Head of caudate nucleus (tissue), 42 donors: ENCODE measurements around the gene OR8D2.
"Not testable (repeated sequence)": the region's sequence is repeated elsewhere in the genome, so short reads cannot be mapped to it uniquely, and the experiment has no call there.

Experiments
- DNase-seq, 42 donors: peaks; one replicate each; pipeline versions ENCODE4 v3.0.0 to v3.0.0-alpha.2; 2020 to 2021; ENCODE audit warnings: mixed read lengths in 7 of 42
- intact Hi-C: fragments of 100-400 bp; cut with DNase I; formaldehyde crosslinking; loops from one replicate; pipeline ENCODE4 v1.15.0; 2022

Gene OR8D2

GRCh38 chr11:124297921-124298320 is 22.1 kb downstream of the OR8D2 start:
- DNase-seq = no peak
- intact Hi-C loops = no loop called here

- no peak for DNase-seq
- intact Hi-C loops = no loop called here
Observed at GRCh38 chr11:124296016-124296415, 24.0 kb downstream of the OR8D2 start.

GRCh38 chr11:124294687-124295086 is 25.3 kb downstream of the OR8D2 start:
- no peak for DNase-seq
- intact Hi-C loops = no loop called here

GRCh38 chr11:124285610-124286344 is 34.2 kb downstream of the OR8D2 start:
- intact Hi-C loops = no loop called here
- no peak for DNase-seq

GRCh38 chr11:124278261-124278660 is 41.7 kb downstream of the OR8D2 start:
- no peak for DNase-seq
- intact Hi-C loops = no loop called here

GRCh38 chr11:124277804-124278203 is 42.2 kb downstream of the OR8D2 start:
- intact Hi-C loops = no loop called here
- DNase-seq = no peak

- DNase-seq = no peak
- intact Hi-C loops = no loop called here
Observed at GRCh38 chr11:124277207-124277606, 42.8 kb downstream of the OR8D2 start.

GRCh38 chr11:124276081-124276480 is 43.9 kb downstream of the OR8D2 start:
- intact Hi-C loops = no loop called here

GRCh38 chr11:124274000-124274399 is 46.0 kb downstream of the OR8D2 start:
- intact Hi-C loops = no loop called here
- DNase-seq = no peak

More at GRCh38 chr11:124276081-124276480, 43.9 kb downstream of the OR8D2 start:
- no peak for DNase-seq

- DNase-seq, intact Hi-C loops: not testable (repeated sequence)
Observed at GRCh38 chr11:124270886-124271285, 49.1 kb downstream of the OR8D2 start.
